PC-9 (cell line): ENCODE results near the gene MACROH2A1.

Experiments used
- CTCF ChIP-seq: fragments of 200-600 bp; sonication (generic); conservative IDR thresholded peaks from 2 replicates; pipeline ENCODE4 v1.6.1; 2017; ENCODE audit warnings: mixed run types, antibody characterized with exemption, mild to moderate bottlenecking, moderate library complexity
- EZH2 ChIP-seq: fragments of 200-600 bp; sonication (generic); IDR thresholded peaks from 2 replicates; pipeline ENCODE4 v1.8.0; 2017; ENCODE audit warnings: antibody characterized with exemption, low read depth

DNA sequence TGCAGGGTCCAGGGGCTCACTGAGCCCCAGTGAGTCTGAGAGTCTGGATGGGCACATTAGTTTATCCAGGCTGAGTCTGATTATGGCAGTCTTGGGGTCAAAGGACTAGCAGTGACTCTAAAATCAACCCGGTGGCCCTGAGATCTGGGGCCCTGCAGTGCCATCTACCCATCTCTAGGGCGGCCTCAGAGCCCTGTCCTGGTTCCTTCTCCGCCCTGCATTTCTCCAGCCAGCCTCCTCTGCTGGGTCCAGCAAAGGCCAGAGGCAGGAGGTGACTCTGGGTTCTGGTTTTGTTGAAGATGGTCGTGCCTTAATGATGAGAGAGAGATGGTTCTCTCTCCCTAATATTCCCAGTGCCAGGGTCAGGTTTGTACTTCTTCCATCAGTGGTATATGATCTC lies 33.1 kb upstream of the MACROH2A1 start:
- no peak for TF ChIP-seq CTCF
- TF ChIP-seq EZH2, result no peak
